Measurements from ENCODE around the gene TMPRSS3.

Gene TMPRSS3

GRCh38 chr21:42427809-42428419 lies 32.1 kb upstream of the TMPRSS3 start:
- DNase-seq (ENCODE audit: low read depth in 3 of 3), result no peak

- no peak for DNase-seq (ENCODE audit: low read depth in 3 of 3)
These were observed 31.1 kb upstream of the TMPRSS3 start for GRCh38 chr21:42426876-42427480.

GRCh38 chr21:42426424-42426823 lies 30.6 kb upstream of the TMPRSS3 start:
- DNase-seq (ENCODE audit: low read depth in 3 of 3), result no peak

- DNase-seq (ENCODE audit: low read depth in 3 of 3), result no peak
These were observed 29.7 kb upstream of the TMPRSS3 start for GRCh38 chr21:42425591-42425990.

GRCh38 chr21:42424914-42425541 lies 29.2 kb upstream of the TMPRSS3 start:
- DNase-seq (ENCODE audit: low read depth in 3 of 3), result peak in 1 of 3 experiments; percentile 48

GRCh38 chr21:42423685-42424084 lies 27.8 kb upstream of the TMPRSS3 start:
- no peak for DNase-seq (ENCODE audit: low read depth in 3 of 3)

GRCh38 chr21:42423197-42423675 lies 27.4 kb upstream of the TMPRSS3 start:
- no peak for DNase-seq (ENCODE audit: low read depth in 3 of 3)

- no peak for DNase-seq (ENCODE audit: low read depth in 3 of 3)
These were observed 25.4 kb upstream of the TMPRSS3 start for GRCh38 chr21:42421018-42421793.

GRCh38 chr21:42419845-42420244 lies 24.0 kb upstream of the TMPRSS3 start:
- DNase-seq (ENCODE audit: low read depth in 3 of 3), result no peak

- no peak for DNase-seq (ENCODE audit: low read depth in 3 of 3)
These were observed 23.0 kb upstream of the TMPRSS3 start for GRCh38 chr21:42418886-42419285.

GRCh38 chr21:42417533-42417932 lies 21.7 kb upstream of the TMPRSS3 start:
- DNase-seq (ENCODE audit: low read depth in 3 of 3), result no peak

GRCh38 chr21:42414928-42415769 lies 19.3 kb upstream of the TMPRSS3 start:
- DNase-seq (ENCODE audit: low read depth in 3 of 3), result peak; percentile 75 to 92 (median 85)

- DNase-seq (ENCODE audit: low read depth in 3 of 3), result no peak
These were observed 18.7 kb upstream of the TMPRSS3 start for GRCh38 chr21:42414553-42414927.

- DNase-seq (ENCODE audit: low read depth in 3 of 3), result no peak
These were observed 18.2 kb upstream of the TMPRSS3 start for GRCh38 chr21:42414066-42414465.

- DNase-seq (ENCODE audit: low read depth in 3 of 3), result no peak
These were observed 17.6 kb upstream of the TMPRSS3 start for GRCh38 chr21:42413500-42413899.

- DNase-seq (ENCODE audit: low read depth in 3 of 3), result no peak
These were observed 17.2 kb upstream of the TMPRSS3 start for GRCh38 chr21:42413093-42413492.

- DNase-seq (ENCODE audit: low read depth in 3 of 3), result no peak
These were observed 16.7 kb upstream of the TMPRSS3 start for GRCh38 chr21:42412636-42412933.

GRCh38 chr21:42411891-42412635 lies 16.2 kb upstream of the TMPRSS3 start:
- no peak for DNase-seq (ENCODE audit: low read depth in 3 of 3)

GRCh38 chr21:42411197-42411869 lies 15.5 kb upstream of the TMPRSS3 start:
- DNase-seq (ENCODE audit: low read depth in 3 of 3), result no peak

GRCh38 chr21:42409366-42409765 lies 13.5 kb upstream of the TMPRSS3 start:
- no peak for DNase-seq (ENCODE audit: low read depth in 3 of 3)

All from stimulated activated CD4-positive, alpha-beta T cell treated with anti-CD3 and anti-CD28 coated beads, TNF-alpha, amount 100 ng/mL, for 4 hours (primary cell).